Measurements from ENCODE around the gene TSBP1. TPM values are rescaled to one million over a fixed set of nuclear protein-coding genes. Genes with fewer than 3 reads are reported as not detected.

TSBP1 gene, protein sequence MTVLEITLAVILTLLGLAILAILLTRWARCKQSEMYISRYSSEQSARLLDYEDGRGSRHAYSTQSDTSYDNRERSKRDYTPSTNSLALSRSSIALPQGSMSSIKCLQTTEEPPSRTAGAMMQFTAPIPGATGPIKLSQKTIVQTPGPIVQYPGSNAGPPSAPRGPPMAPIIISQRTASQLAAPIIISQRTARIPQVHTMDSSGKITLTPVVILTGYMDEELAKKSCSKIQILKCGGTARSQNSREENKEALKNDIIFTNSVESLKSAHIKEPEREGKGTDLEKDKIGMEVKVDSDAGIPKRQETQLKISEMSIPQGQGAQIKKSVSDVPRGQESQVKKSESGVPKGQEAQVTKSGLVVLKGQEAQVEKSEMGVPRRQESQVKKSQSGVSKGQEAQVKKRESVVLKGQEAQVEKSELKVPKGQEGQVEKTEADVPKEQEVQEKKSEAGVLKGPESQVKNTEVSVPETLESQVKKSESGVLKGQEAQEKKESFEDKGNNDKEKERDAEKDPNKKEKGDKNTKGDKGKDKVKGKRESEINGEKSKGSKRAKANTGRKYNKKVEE
- total RNA-seq = not detected in 2 replicates

GRCh38 chr6:32371803-32372202 is at the start of gene TSBP1:
Gene TSBP1, minus strand, starts transcription at chr6:32371903. Its CDS starts 197 bp downstream, at chr6:32371706.
- intact Hi-C loops (cut with micrococcal nuclease) = no loop called here

- intact Hi-C loops (cut with micrococcal nuclease) = loop anchor here (10.0 kb wide), 1 partner anchor 171 kb away; no protein-coding TSS in a partner anchor
These were observed 44.3 kb upstream of the TSBP1 start for GRCh38 chr6:32416036-32416435.

GRCh38 chr6:32415521-32416019 is 43.9 kb upstream of the TSBP1 start:
- intact Hi-C loops (cut with micrococcal nuclease) = loop anchor here (1.0 to 10.0 kb wide), 2 partner anchors 171 to 382 kb away; no protein-coding TSS in a partner anchor

DNA sequence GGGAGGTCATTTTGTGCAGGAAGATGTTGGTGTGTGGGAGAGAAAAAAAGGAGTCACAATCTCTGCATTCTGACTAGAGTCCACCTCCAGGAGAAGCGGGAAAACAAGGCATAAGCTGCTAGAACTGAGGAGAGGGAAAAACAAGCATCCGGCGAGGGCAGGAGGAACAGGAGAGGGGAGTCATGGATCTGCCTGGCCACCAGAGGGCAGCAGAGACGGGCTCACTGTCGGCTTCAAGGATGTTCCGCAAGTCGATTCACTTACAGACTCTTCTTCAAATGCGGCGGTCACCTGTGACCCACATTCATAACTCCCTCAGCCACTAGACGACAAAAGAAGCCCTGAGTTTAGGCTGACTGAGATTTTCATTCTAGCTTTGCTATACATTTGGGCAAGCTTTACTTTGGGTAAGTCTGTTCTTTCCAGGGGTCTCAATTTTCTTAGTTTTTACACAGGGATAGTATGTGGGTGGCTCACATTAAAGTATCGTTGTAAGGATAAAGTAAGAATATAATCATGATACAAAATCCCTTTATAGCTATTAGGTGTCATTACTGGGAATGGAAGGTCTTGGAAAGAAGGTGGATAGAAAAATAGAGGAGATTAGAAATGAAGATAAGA is 41.8 kb upstream of the TSBP1 start:
- intact Hi-C loops (cut with micrococcal nuclease) = loop anchor here (1.0 to 10.0 kb wide), 3 partner anchors 169 to 373 kb away; no protein-coding TSS in a partner anchor

- intact Hi-C loops (cut with micrococcal nuclease) = loop anchor here (10.0 kb wide), 1 partner anchor 167 kb away; no protein-coding TSS in a partner anchor
These were observed 40.0 kb upstream of the TSBP1 start for GRCh38 chr6:32411566-32412327.

DNA sequence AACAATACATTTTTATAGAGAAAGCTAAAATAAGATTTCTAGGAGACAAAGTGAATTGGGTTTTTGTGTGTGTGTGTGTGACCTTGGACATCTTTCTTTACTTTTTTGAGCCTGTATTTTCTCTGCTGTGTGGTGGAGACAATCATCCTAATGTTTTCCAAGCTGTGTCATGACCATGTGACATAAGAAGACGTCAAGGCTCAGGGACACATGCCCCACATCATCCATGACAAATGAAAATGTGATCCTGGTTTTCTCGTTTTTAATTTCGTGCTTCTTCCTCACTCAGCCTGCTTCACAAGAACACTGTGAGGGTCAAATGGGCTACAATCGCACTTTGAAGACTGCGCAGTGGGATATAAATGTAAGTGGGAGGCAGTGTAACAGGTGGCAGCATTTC is 39.2 kb upstream of the TSBP1 start:
- intact Hi-C loops (cut with micrococcal nuclease) = loop anchor here (10.0 kb wide), 1 partner anchor 166 kb away; no protein-coding TSS in a partner anchor

DNA sequence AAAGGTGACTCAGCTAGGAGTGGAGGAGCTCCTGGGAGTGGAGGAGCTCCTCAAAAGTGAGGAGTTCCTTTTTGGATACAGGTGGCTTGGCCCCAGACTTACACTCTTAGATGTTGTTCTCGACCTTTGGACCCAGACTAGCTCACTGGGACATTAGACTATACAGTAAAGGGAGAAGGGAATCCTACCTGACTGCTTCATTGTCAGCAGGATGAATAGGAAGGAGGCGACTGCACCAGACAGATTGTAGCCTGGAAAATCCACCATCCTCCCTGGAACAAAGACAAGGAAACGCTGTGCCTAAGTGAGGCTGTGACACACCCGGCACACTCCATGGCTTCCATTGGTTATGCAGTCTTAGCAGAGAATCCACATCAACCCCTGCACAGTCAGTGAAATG is 35.2 kb upstream of the TSBP1 start, which contains the start of gene BTNL2:
Gene BTNL2 (minus strand): TSS at position 325 of the 400 bp plus-strand sequence. CDS start 58 bp downstream, at position 267.
- intact Hi-C loops (cut with micrococcal nuclease) = no loop called here

DNA sequence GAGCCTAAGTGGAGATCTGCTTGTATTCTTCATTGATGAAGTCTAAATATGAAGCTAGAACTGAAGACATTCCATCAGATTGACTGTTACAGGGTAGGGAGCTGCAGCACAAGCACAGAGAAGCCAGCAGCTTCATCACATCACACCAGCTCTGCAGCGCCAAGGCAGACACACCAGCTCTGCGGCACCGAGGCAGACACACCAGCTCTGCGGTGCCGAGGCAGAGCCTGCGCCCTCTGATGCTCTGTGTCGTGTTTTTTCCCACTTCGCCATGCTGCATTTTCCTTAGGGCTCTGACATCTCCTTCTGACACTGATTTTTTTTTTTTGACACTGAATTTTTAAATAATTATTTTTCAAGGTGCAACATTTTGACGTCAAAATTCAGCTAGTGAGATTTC is 34.5 kb upstream of the TSBP1 start:
- intact Hi-C loops (cut with micrococcal nuclease) = no loop called here

DNA sequence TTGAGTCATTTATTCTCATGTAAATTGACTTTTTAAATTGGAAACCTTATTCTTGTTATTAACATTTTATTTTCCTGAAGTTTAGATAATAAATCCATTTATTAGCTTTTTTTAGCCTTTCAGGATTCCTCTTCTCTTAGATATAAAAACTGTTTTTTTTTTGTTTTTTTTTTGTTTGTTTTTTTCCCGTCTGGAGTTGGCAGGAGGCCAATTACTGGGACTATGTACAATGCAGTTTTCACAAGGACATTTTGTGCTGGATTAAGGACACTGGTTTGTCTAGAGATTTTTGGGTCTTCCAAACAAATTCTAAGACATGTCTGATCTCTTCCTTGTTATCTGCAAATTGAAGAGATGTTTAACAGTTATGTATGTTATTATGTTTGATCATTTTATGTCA is 34.0 kb upstream of the TSBP1 start:
- intact Hi-C loops (cut with micrococcal nuclease) = no loop called here

GRCh38 chr6:32402812-32403211 is 31.1 kb upstream of the TSBP1 start:
- intact Hi-C loops (cut with micrococcal nuclease) = no loop called here

DNA sequence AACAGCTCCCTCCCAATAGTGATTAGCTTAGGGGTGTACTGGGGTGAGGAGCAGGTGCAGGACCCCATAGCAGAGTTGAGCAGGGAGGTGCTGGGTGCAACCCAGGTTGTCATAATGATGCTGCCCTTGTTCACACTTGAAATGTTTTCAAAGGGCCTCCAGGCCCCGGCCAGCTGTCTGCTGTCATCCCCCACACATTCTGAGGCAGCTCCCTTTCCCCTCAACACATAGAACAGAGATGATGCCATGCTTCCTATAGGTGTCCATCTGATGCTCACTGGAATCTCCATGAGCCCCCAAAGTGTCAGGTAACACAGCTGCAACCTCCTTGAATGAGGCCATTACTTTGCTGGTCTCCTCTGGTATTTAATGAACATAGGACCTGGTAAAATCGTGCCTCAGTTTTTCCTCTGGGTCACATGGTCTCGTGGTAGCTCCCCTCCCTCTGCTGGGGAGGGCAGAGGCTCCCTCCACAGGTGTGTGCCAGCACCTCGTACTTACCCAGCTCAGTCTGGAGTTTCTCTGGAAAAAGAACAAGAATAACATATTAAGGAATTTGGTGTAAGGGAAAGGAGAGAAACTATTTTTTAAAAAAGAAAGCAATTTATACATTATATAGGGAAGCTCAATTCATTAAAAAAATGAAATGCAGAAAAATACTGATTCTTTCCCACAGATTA is 29.7 kb upstream of the TSBP1 start:
- intact Hi-C loops (cut with micrococcal nuclease) = no loop called here

- intact Hi-C loops (cut with micrococcal nuclease) = no loop called here
These were observed 25.7 kb upstream of the TSBP1 start for GRCh38 chr6:32397252-32397920.

DNA sequence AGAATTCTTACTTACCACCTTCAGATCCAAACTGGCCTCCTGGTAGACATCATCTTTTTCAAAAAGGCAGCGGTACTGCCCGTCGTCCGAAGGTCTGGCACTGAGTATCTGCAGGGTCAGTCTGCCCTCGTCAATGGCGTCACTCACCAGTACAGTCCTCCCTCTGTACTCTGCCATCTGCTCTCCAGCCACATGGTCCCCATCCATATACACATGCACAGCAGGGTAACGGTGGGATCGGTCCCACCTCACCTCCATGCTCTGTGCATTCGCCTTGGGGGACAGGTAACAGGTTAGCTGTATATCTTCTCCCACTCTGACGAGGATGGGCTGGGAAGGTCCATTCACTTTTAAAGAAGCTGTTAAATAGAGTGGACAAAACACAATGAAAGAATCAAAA is 24.3 kb upstream of the TSBP1 start:
- intact Hi-C loops (cut with micrococcal nuclease) = no loop called here

- intact Hi-C loops (cut with micrococcal nuclease) = no loop called here
These were observed 22.1 kb upstream of the TSBP1 start for GRCh38 chr6:32393665-32394420.

DNA sequence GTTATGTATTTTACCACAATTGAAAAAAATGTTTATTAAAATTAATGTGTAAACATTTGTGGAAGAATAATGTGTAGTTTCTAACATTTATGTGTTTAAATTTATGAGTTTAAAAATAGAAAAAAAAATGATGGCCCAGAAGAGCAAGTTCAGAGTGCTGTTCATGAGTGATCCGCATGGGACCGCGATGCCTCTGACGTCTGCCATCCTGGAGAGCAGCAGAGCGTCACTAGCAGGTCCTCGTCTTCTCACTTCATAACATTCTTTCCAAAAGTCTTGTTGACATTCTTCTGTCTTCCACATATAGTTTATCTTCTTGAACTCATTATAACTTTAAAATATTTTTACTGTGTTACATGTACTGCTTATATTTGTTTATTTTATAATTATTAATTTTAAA is 19.8 kb upstream of the TSBP1 start:
- intact Hi-C loops (cut with micrococcal nuclease) = no loop called here

GRCh38 chr6:32387589-32388340 is 16.1 kb upstream of the TSBP1 start:
- intact Hi-C loops (cut with micrococcal nuclease) = no loop called here

DNA sequence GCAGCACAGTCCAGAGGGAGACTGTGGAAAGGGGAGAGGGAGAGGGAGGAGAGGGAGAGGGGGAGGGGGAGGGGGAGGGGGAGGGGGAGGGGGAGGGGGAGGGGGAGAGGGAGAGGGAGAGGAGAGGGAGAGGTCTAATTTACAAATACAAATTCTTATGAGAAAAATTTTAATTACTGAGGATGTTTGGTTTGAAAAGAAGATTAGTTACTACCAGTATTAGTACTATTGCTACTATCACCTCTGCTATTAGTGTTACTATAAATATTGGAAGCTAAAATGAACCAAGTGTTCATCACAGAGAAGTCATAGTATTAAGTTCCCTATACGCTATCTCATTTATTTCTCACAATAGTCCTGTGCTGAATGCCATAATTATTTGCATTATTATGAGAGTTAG is 14.3 kb upstream of the TSBP1 start:
- intact Hi-C loops (cut with micrococcal nuclease) = no loop called here

DNA sequence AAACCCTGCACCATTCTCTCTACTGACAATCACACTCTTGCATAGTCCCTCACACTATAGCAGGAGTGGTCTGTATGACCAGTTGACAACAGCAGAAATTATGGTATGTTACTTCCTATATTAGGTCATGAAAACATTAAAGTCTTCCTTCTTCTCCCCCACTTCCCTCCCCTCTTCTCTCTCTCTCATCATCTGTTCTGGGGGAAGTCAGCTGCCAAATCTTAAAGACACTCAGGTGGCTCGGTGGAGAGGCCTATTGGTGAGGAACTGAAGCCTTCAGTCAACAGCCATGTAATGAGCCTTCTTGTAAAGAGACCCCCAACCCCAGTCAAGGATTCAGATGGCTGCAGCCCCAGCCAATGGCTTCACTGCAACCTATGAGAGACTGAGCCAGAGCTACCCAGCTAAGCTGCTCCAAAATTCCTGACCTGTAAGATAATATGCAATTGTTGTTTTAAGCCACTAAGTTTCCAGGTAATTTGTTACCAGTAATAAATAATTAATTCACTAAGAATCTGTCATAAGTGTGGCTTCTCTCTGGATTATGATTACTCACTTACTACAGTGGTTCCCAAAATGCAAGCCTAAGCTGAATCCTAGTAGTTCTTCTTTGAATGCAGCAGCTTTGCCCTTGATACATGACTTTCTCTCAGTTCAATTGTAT is 11.2 kb upstream of the TSBP1 start:
- intact Hi-C loops (cut with micrococcal nuclease) = no loop called here

Data from T-helper 2 cell treated with Interferon-gamma antibody and Interleukin-4, amounts not matched to agents 100 ng/mL and 5 ng/mL, for 36 hours (primary cell).